ENCODE measurements around the gene DTNB. TPM values are rescaled to one million over a fixed set of nuclear protein-coding genes. Genes with fewer than 3 reads are reported as not detected.

DTNB gene
- total RNA-seq, 1 donor from 2014 or later, result 28.9 TPM

- Mint-ChIP-seq H3K36me3 (ENCODE audit: low read depth) (peaks cover 8% of the 10 kb centered on the region), H3K27ac (no peak overlapping the region), H3K4me1 (peaks cover 49% of the 10 kb centered on the region), H3K4me3 (peak overlapping the region; percentile 48), H3K9me3 (no peaks in the 10 kb centered on the region), H3K27me3 (no peaks in the 10 kb centered on the region)
- DNase-seq (no peak), ATAC-seq (ENCODE audit: low read depth) (peak; percentile 41)
- intact Hi-C loops (cut with micrococcal nuclease), result no loop called here
- CTCF ChIA-PET, result no interaction called here
- POLR2A ChIA-PET, result interaction anchor here (1.4 kb wide), 1 partner anchor 54 kb away, joined by 3 read pairs; no protein-coding TSS in a partner anchor
- no peak for TF ChIP-seq CTCF (IDR thresholded peaks at IDR 0.05)
Measured at GRCh38 chr2:25333981-25334380, 339.4 kb downstream of the DTNB start.

- ChIA-PET POLR2A (interaction anchor here (0.6 to 1.1 kb wide), 3 partner anchors 9 to 104 kb away, joined by 3 to 4 read pairs (median 3); no protein-coding TSS in a partner anchor), CTCF (no interaction called here)
- no peaks in the 10 kb centered on the region for H3K9me3 Mint-ChIP-seq
- DNase-seq, result no peak
- H3K27me3 Mint-ChIP-seq, result no peaks in the 10 kb centered on the region
- H3K4me3 Mint-ChIP-seq, result no peak overlapping the region
- H3K36me3 Mint-ChIP-seq (ENCODE audit: low read depth), result peaks cover 11% of the 10 kb centered on the region
- intact Hi-C loops (cut with micrococcal nuclease), result no loop called here
- peaks cover 42% of the 10 kb centered on the region for H3K4me1 Mint-ChIP-seq
- no peak overlapping the region for H3K27ac Mint-ChIP-seq
- no peak for ATAC-seq (ENCODE audit: low read depth)
- no peak for TF ChIP-seq CTCF (IDR thresholded peaks at IDR 0.05)
Measured at GRCh38 chr2:25332571-25332970, 340.8 kb downstream of the DTNB start.

GRCh38 chr2:25331686-25332365, 341.6 kb downstream of the DTNB start:
- Mint-ChIP-seq H3K4me1 (peaks cover 37% of the 10 kb centered on the region), H3K36me3 (ENCODE audit: low read depth) (peaks cover 17% of the 10 kb centered on the region), H3K4me3 (no peak overlapping the region), H3K27ac (no peak overlapping the region), H3K9me3 (peaks cover 3% of the 10 kb centered on the region), H3K27me3 (no peaks in the 10 kb centered on the region)
- no peak for TF ChIP-seq CTCF (IDR thresholded peaks at IDR 0.05)
- intact Hi-C loops (cut with micrococcal nuclease), result no loop called here
- no peak for DNase-seq
- ChIA-PET POLR2A (interaction anchor here (0.6 kb wide), 1 partner anchor 288 kb away, joined by 5 read pairs; no protein-coding TSS in a partner anchor), CTCF (no interaction called here)
- no peak for ATAC-seq (ENCODE audit: low read depth)

GRCh38 chr2:25330937-25331336, 342.4 kb downstream of the DTNB start:
- intact Hi-C loops (cut with micrococcal nuclease), result no loop called here
- peaks cover 33% of the 10 kb centered on the region for H3K4me1 Mint-ChIP-seq

More at GRCh38 chr2:25330937-25331336, 342.4 kb downstream of the DTNB start:
- no peak overlapping the region for H3K4me3 Mint-ChIP-seq
- H3K27ac Mint-ChIP-seq, result no peak overlapping the region
- H3K27me3 Mint-ChIP-seq, result no peaks in the 10 kb centered on the region
- DNase-seq (no peak), ATAC-seq (ENCODE audit: low read depth) (no peak)
- no peak for TF ChIP-seq CTCF (IDR thresholded peaks at IDR 0.05)
- CTCF ChIA-PET, result no interaction called here
- peaks cover 7% of the 10 kb centered on the region for H3K9me3 Mint-ChIP-seq
- peaks cover 24% of the 10 kb centered on the region for H3K36me3 Mint-ChIP-seq (ENCODE audit: low read depth)
- POLR2A ChIA-PET, result interaction anchor here (0.5 to 0.7 kb wide), 2 partner anchors 12 to 80 kb away, joined by 3 read pairs; no protein-coding TSS in a partner anchor

Data from activated B cell treated with CpG ODN at 0.5 μM for 24 hours (primary cell).